SK-N-SH treated with all-trans-retinoic acid at 6 μM for 48 hours (cell line): Measurements from ENCODE around the gene GPC5.

Experiments used
- ZFP30 ChIP-seq: fragments of 450-650 bp; formaldehyde crosslinking; IDR thresholded peaks from 2 replicates; pipeline ENCODE4 v1.5.0; 2022; ENCODE audit warnings: mild to moderate bottlenecking, moderate library complexity
- TF ChIP-seq, protein P1 (sequence below): fragments of 250-450 bp; sonication (Bioruptor Pico); IDR thresholded peaks from 2 replicates; pipeline ENCODE4 v1.8.0; 2020; ENCODE audit warnings: mild to moderate bottlenecking, moderate library complexity, borderline replicate concordance

DNA sequence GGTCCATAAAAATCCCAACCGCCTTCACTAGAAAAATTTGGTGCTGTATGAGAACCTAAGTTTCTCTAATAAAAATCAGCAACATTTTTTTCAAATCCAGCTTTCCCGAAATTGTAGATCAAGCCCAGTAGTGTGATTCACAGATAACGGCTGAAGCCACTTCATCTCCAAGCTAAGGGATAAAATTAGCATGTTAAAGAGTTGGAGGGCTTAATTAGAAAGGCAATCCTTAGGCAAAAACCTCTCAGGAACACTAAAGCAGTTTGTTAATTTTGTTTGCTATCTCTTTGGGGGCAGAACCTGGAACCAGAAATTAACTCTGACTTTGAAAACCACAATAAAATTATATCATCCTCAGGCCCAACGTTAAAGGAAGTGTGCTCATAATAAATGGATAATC, 820.2 kb downstream of the GPC5 start:
- TF ChIP-seq, protein P1, sequence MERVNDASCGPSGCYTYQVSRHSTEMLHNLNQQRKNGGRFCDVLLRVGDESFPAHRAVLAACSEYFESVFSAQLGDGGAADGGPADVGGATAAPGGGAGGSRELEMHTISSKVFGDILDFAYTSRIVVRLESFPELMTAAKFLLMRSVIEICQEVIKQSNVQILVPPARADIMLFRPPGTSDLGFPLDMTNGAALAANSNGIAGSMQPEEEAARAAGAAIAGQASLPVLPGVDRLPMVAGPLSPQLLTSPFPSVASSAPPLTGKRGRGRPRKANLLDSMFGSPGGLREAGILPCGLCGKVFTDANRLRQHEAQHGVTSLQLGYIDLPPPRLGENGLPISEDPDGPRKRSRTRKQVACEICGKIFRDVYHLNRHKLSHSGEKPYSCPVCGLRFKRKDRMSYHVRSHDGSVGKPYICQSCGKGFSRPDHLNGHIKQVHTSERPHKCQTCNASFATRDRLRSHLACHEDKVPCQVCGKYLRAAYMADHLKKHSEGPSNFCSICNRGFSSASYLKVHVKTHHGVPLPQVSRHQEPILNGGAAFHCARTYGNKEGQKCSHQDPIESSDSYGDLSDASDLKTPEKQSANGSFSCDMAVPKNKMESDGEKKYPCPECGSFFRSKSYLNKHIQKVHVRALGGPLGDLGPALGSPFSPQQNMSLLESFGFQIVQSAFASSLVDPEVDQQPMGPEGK (CRISPR knock-in tag) = no peak
- TF ChIP-seq ZFP30 (CRISPR knock-in tag) = no peak
